Skeletal muscle satellite cell (primary cell): Measurements from ENCODE around the gene METAP1D.

Source experiments
- H3K27me3 ChIP-seq: 2 replicates; pipeline ENCODE4 v1.7.0; 2013; ENCODE audit warnings: low read length; ENCODE audit not compliant: control insufficient read depth, insufficient read depth
- H3K36me3 ChIP-seq: 2 replicates; pipeline ENCODE4 v1.7.0; 2013; ENCODE audit warnings: mild to moderate bottlenecking, control low read depth, low read length; ENCODE audit not compliant: insufficient read depth
- H3K4me1 ChIP-seq: 2 replicates; pipeline ENCODE4 v1.7.0; 2013; ENCODE audit warnings: low read length; ENCODE audit not compliant: control insufficient read depth, insufficient read depth
- H3K4me2 ChIP-seq: 2 replicates; pipeline ENCODE4 v1.7.0; 2013; ENCODE audit warnings: mild to moderate bottlenecking, low read length
- H3K4me3 ChIP-seq: 2 replicates; pipeline ENCODE4 v1.7.0; 2013; ENCODE audit warnings: low read length
- H3K9ac ChIP-seq: 2 replicates; pipeline ENCODE4 v1.7.0; 2013; ENCODE audit warnings: mild to moderate bottlenecking, low read depth, low read length, moderate library complexity
- H3K9me3 ChIP-seq: replicated peaks from 2 replicates; pipeline ENCODE4 v1.7.0; 2013; ENCODE audit warnings: mild to moderate bottlenecking, control low read depth, low read length

The METAP1D gene

GRCh38 chr2:172084395-172084644, 84.6 kb downstream of the METAP1D start:
- H3K4me1 ChIP-seq: peaks cover 38% of the 10 kb centered on the region
- H3K27me3 ChIP-seq: peaks cover 11% of the 10 kb centered on the region
- H3K9ac ChIP-seq: peak overlapping the region; percentile 84
- peaks cover 12% of the 10 kb centered on the region for H3K36me3 ChIP-seq
- peak overlapping the region; percentile 89 for H3K4me3 ChIP-seq
- no peaks in the 10 kb centered on the region for H3K9me3 ChIP-seq
- peak overlapping the region; percentile 97 for H3K4me2 ChIP-seq

- peak overlapping the region; percentile 97 for H3K4me2 ChIP-seq
- peaks cover 11% of the 10 kb centered on the region for H3K27me3 ChIP-seq
- peak overlapping the region; percentile 84 for H3K9ac ChIP-seq
- H3K9me3 ChIP-seq: no peaks in the 10 kb centered on the region
- peaks cover 38% of the 10 kb centered on the region for H3K4me1 ChIP-seq
- peak overlapping the region; percentile 89 for H3K4me3 ChIP-seq
- peaks cover 12% of the 10 kb centered on the region for H3K36me3 ChIP-seq
These were observed 85.1 kb downstream of the METAP1D start for GRCh38 chr2:172084645-172085459.

- Histone ChIP-seq H3K4me2 (peak within 1 kb of the TSS; percentile 97), H3K9me3 (no peaks in the 10 kb centered on the region), H3K9ac (peak within 1 kb of the TSS; percentile 84), H3K4me1 (peaks cover 38% of the 10 kb centered on the region), H3K4me3 (peak within 1 kb of the TSS; percentile 89), H3K27me3 (peaks cover 11% of the 10 kb centered on the region), H3K36me3 (peaks cover 12% of the 10 kb centered on the region)
These were observed 85.9 kb downstream of the METAP1D start, which contains the start of gene DLX1 for GRCh38 chr2:172085460-172086159. TSS of gene DLX1 (plus strand) at chr2:172085507. CDS start at chr2:172085678, 171 bp downstream.

- peak overlapping the region; percentile 97 for H3K4me2 ChIP-seq
- peak overlapping the region; percentile 89 for H3K4me3 ChIP-seq
- peak overlapping the region; percentile 84 for H3K9ac ChIP-seq
- H3K4me1 ChIP-seq: peaks cover 38% of the 10 kb centered on the region
- H3K27me3 ChIP-seq: peaks cover 11% of the 10 kb centered on the region
- no peaks in the 10 kb centered on the region for H3K9me3 ChIP-seq
- H3K36me3 ChIP-seq: peaks cover 12% of the 10 kb centered on the region
These were observed 86.8 kb downstream of the METAP1D start for GRCh38 chr2:172086241-172087206.

- H3K9ac ChIP-seq: peak overlapping the region; percentile 84
- H3K4me3 ChIP-seq: peak overlapping the region; percentile 89
- H3K4me1 ChIP-seq: peaks cover 38% of the 10 kb centered on the region
- peak overlapping the region; percentile 97 for H3K4me2 ChIP-seq
- H3K27me3 ChIP-seq: peaks cover 10% of the 10 kb centered on the region
- H3K36me3 ChIP-seq: peaks cover 12% of the 10 kb centered on the region
- H3K9me3 ChIP-seq: no peaks in the 10 kb centered on the region
These were observed 87.5 kb downstream of the METAP1D start for GRCh38 chr2:172087207-172087779.

- Histone ChIP-seq H3K4me3 (peak overlapping the region; percentile 89), H3K9me3 (no peaks in the 10 kb centered on the region), H3K27me3 (peaks cover 5% of the 10 kb centered on the region), H3K4me2 (peak overlapping the region; percentile 97), H3K4me1 (peaks cover 34% of the 10 kb centered on the region), H3K9ac (no peak overlapping the region), H3K36me3 (peaks cover 12% of the 10 kb centered on the region)
These were observed 88.1 kb downstream of the METAP1D start for GRCh38 chr2:172087780-172088244.

- Histone ChIP-seq H3K9ac (no peak overlapping the region), H3K36me3 (peaks cover 12% of the 10 kb centered on the region), H3K27me3 (peaks cover 4% of the 10 kb centered on the region), H3K4me1 (peaks cover 30% of the 10 kb centered on the region), H3K4me2 (peak overlapping the region; percentile 97), H3K4me3 (no peak overlapping the region), H3K9me3 (no peaks in the 10 kb centered on the region)
These were observed 88.7 kb downstream of the METAP1D start for GRCh38 chr2:172088245-172089004.

- Histone ChIP-seq H3K27me3 (peaks cover 7% of the 10 kb centered on the region), H3K36me3 (peaks cover 12% of the 10 kb centered on the region), H3K4me3 (no peak overlapping the region), H3K4me1 (peaks cover 30% of the 10 kb centered on the region), H3K9me3 (no peaks in the 10 kb centered on the region), H3K9ac (no peak overlapping the region), H3K4me2 (no peak overlapping the region)
These were observed 89.3 kb downstream of the METAP1D start for GRCh38 chr2:172089005-172089504.

- no peaks in the 10 kb centered on the region for H3K9me3 ChIP-seq
- H3K4me2 ChIP-seq: no peak overlapping the region
- peaks cover 12% of the 10 kb centered on the region for H3K36me3 ChIP-seq
These were observed 89.9 kb downstream of the METAP1D start for GRCh38 chr2:172089633-172090032.

More at GRCh38 chr2:172089633-172090032, 89.9 kb downstream of the METAP1D start:
- H3K4me1 ChIP-seq: peaks cover 27% of the 10 kb centered on the region
- H3K27me3 ChIP-seq: peaks cover 7% of the 10 kb centered on the region
- H3K9ac ChIP-seq: no peak overlapping the region
- no peak overlapping the region for H3K4me3 ChIP-seq
